ENCODE measurements around the gene SYP. TPM values are rescaled to one million over a fixed set of nuclear protein-coding genes. Genes with fewer than 3 reads are reported as not detected.
"Not testable (repeated sequence)": the region's sequence is repeated elsewhere in the genome, so short reads cannot be mapped to it uniquely, and the experiment has no call there.

The SYP gene
- total and polyA plus RNA-seq, 9 of the 15 experiments (the other 6 are each of a cell fraction or from before 2014, with no cell fraction given), result 0.48 to 5.1 (median 2.6) TPM

GRCh38 chrX:49143154-49143553 is 56.8 kb downstream of the SYP start:
- Histone ChIP-seq H3K9me3 (replicated peaks; ENCODE audit: control insufficient read depth, insufficient read depth, low read depth, low read length) (peaks cover 45% of the 10 kb centered on the region), H3K4me1 (replicated peaks in 1 of 2; ENCODE audit: control insufficient read depth in 2 of 2, insufficient read depth in 2 of 2, low read length in 2 of 2) (peaks cover 0 to 12% of the 10 kb centered on the region in 2 experiments; a peak in 3 of 5 replicates), H3K79me2 (ENCODE audit: control insufficient read depth, insufficient read depth, low read length) (peaks cover 71% of the 10 kb centered on the region), H3K36me3 (ENCODE audit: control insufficient read depth, insufficient read depth, low read length) (peaks cover 92% of the 10 kb centered on the region)
- H3K9ac ChIP-seq (ENCODE audit: insufficient read depth in 1 of 2, low read depth in 2 of 2, low read length in 2 of 2); DNase-seq (ENCODE audit: extremely low read depth in 1 of 4, low spot score in 3 of 4); H3K9me1 ChIP-seq (ENCODE audit: control insufficient read depth, insufficient read depth, low read length); H3K4me2 ChIP-seq (ENCODE audit: insufficient read depth, low read length); H3K4me3 ChIP-seq; H3K27me3 ChIP-seq (ENCODE audit: control insufficient read depth in 2 of 2, insufficient read depth in 2 of 2, low read length in 2 of 2); H2AFZ ChIP-seq (ENCODE audit: low read depth, low read length); in situ Hi-C loops (cut with MboI); FAIRE-seq; BruUV-seq (replicated peaks); intact Hi-C loops (cut with micrococcal nuclease); CTCF ChIA-PET (ENCODE audit: low intra/inter-chr PET ratio); H3K27ac ChIP-seq (ENCODE audit: extremely low read depth, low read depth, low read length); ATAC-seq; H4K20me1 ChIP-seq (replicated peaks; ENCODE audit: control insufficient read depth, insufficient read depth, low read length): not testable (repeated sequence)
- POLR2A ChIA-PET, result interaction anchor here (0.8 to 1.3 kb wide), 2 partner anchors 16 to 29 kb away, joined by 3 read pairs; no protein-coding TSS in a partner anchor
- 97% methylated on average over 5 of the region's 7 CpGs for WGBS (ENCODE audit: insufficient coverage, low coverage, missing lambda C conversion rate)

DNA sequence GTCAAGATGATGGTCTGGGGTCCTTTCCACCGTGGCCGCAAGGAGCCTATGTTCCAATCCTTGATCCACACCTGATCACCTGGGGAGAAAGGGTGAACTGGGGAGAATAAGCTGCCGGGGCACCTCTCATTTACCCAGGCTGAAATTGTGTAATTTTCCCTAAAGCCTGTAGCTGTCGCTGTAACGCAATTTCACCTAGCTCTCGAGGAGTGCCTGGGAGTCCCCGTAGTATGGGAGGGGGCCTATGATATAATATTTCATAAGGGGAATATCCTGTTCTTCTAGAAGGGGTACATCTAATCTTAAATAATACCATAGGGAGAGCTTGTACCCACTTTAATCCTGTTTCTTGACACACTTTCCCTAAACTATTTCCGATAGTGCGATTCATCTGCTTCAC is 57.7 kb downstream of the SYP start:
- H3K4me2 ChIP-seq (ENCODE audit: insufficient read depth, low read length); H3K4me3 ChIP-seq; H4K20me1 ChIP-seq (replicated peaks; ENCODE audit: control insufficient read depth, insufficient read depth, low read length); DNase-seq (ENCODE audit: extremely low read depth in 1 of 4, low spot score in 3 of 4); H3K9me1 ChIP-seq (ENCODE audit: control insufficient read depth, insufficient read depth, low read length); H3K9ac ChIP-seq (ENCODE audit: insufficient read depth in 1 of 2, low read depth in 2 of 2, low read length in 2 of 2); BruUV-seq (replicated peaks); CTCF ChIA-PET (ENCODE audit: low intra/inter-chr PET ratio); H3K27me3 ChIP-seq (ENCODE audit: control insufficient read depth in 2 of 2, insufficient read depth in 2 of 2, low read length in 2 of 2); H3K27ac ChIP-seq (ENCODE audit: extremely low read depth, low read depth, low read length); FAIRE-seq; in situ Hi-C loops (cut with MboI); H2AFZ ChIP-seq (ENCODE audit: low read depth, low read length); intact Hi-C loops (cut with micrococcal nuclease); ATAC-seq: not testable (repeated sequence)
- WGBS (ENCODE audit: insufficient coverage, low coverage, missing lambda C conversion rate), result 84% methylated on average over 8 of the region's 9 CpGs
- POLR2A ChIA-PET, result interaction anchor here (1.0 kb wide), 1 partner anchor 9 kb away, joined by 3 read pairs; no protein-coding TSS in a partner anchor
- H3K9me3 ChIP-seq (replicated peaks; ENCODE audit: control insufficient read depth, insufficient read depth, low read depth, low read length), result peaks cover 45% of the 10 kb centered on the region
- H3K4me1 ChIP-seq (replicated peaks in 1 of 2; ENCODE audit: control insufficient read depth in 2 of 2, insufficient read depth in 2 of 2, low read length in 2 of 2), result peaks cover 0 to 12% of the 10 kb centered on the region in 2 experiments; a peak in 3 of 5 replicates
- peaks cover 62% of the 10 kb centered on the region for H3K79me2 ChIP-seq (ENCODE audit: control insufficient read depth, insufficient read depth, low read length)
- peaks cover 94% of the 10 kb centered on the region for H3K36me3 ChIP-seq (ENCODE audit: control insufficient read depth, insufficient read depth, low read length)
